Kidney (tissue), 14 donors: ENCODE measurements around the gene ARID1B. TPM values are rescaled to one million over a fixed set of nuclear protein-coding genes. Genes with fewer than 3 reads are reported as not detected.

Experiments used
- DNase-seq, 5 donors: peaks; one replicate each; pipeline ENCODE4 v3.0.0-alpha.2; 2013 to 2020
- FAIRE-seq: peaks from 2 replicates; lab custom pipeline; 2012; peaks lifted over from hg19 to GRCh38; lab: Jason Lieb, UNC
- H3K27ac ChIP-seq, 2 donors: one replicate each; pipeline ENCODE4 v1.7.0; 2013; ENCODE audit warnings: low read depth in 2 of 2, low read length in 2 of 2, inconsistent platforms in 1 of 2
- H3K27me3 ChIP-seq: one replicate; pipeline ENCODE4 v1.7.1; 2013; ENCODE audit warnings: low read length, inconsistent platforms; ENCODE audit not compliant: control insufficient read depth, insufficient read depth
- H3K36me3 ChIP-seq, 3 donors: one replicate each; pipeline versions ENCODE4 v1.7.0 to v1.7.1; 2013; ENCODE audit warnings: low read length in 3 of 3, control low read depth in 1 of 3, inconsistent platforms in 1 of 3; ENCODE audit not compliant: insufficient read depth in 3 of 3, control insufficient read depth in 2 of 3
- H3K4me1 ChIP-seq, 3 donors: one replicate each; pipeline versions ENCODE4 v1.7.0 to v1.7.1; 2013; ENCODE audit warnings: low read length in 3 of 3, inconsistent platforms in 1 of 3, low read depth in 1 of 3; ENCODE audit not compliant: control insufficient read depth in 2 of 3, insufficient read depth in 2 of 3
- H3K4me3 ChIP-seq, 3 donors: one replicate each; pipeline versions ENCODE4 v1.7.0 to v1.8.1; 2013; ENCODE audit warnings: low read length in 3 of 3, control low read depth in 1 of 3, inconsistent platforms in 1 of 3
- H3K9ac ChIP-seq, 3 donors: one replicate each; pipeline versions ENCODE4 v1.7.0 to v1.7.1; 2013; ENCODE audit warnings: low read length in 3 of 3, control low read depth in 1 of 3, inconsistent platforms in 1 of 3
- H3K9me3 ChIP-seq, 3 donors: one replicate each; pipeline versions ENCODE4 v1.7.0 to v1.7.1; 2013; ENCODE audit warnings: low read length in 3 of 3, control low read depth in 1 of 3, inconsistent platforms in 1 of 3; ENCODE audit not compliant: control insufficient read depth in 2 of 3, insufficient read depth in 1 of 3
- CTCF ChIP-seq: IDR thresholded peaks from 3 replicates; pipeline ENCODE4 v1.5.1; 2012; ENCODE audit warnings: mild to moderate bottlenecking, moderate library complexity, borderline replicate concordance; ENCODE audit not compliant: insufficient read depth; ENCODE audit errors: extremely low read depth
- intact Hi-C: fragments of 100-400 bp; cut with DNase I; formaldehyde crosslinking; loops from one replicate; pipeline ENCODE4 v1.11.1; 2022
- polyA plus RNA-seq: library from polyadenylated mRNA; stranded (reverse); fragments of 350-450 nt; fragmentation: Illumina TruSeq; extraction: RNeasy Lipid Tissue Mini Kit (QIAGEN cat#74804); gene quantifications from one replicate; pipeline ENCODE4 v1.2.3, GENCODE V29; 2014; ENCODE audit warnings: low read depth, low replicate concordance; ENCODE audit not compliant: insufficient read depth
- total RNA-seq: library from RNA; stranded (reverse); fragmentation: NEBNext Ultra II Directional; extraction: Animal tissue kit (Norgen Biotek cat#: 25700); gene quantifications from one replicate; pipeline ENCODE4 v1.2.1, GENCODE V29; 2021
- donor health status: control.
- donor health status: control.
- donor health status: control.
- donor health status: control.
- donor health status: control.
- donor health status: DM: yes; HTN: yes; CAD: no.
- donor health status: Normal renal cell carcinoma (clear cell type).

ARID1B gene
- total and polyA plus RNA-seq, 2 donors from 2014 or later, result 16.4 to 110 TPM

- FAIRE-seq, result no peak
- H3K36me3 ChIP-seq, result no peaks in the 10 kb centered on the region
- intact Hi-C loops, result no loop called here
Measured at GRCh38 chr6:157029980-157030690, 253.0 kb downstream of the ARID1B start.

GRCh38 chr6:157030755-157031154 lies 253.6 kb downstream of the ARID1B start:
- Histone ChIP-seq H3K9me3 (no peaks in the 10 kb centered on the region), H3K4me3 (peak overlapping the region in 1 of 3 donors; percentile 21), H3K36me3 (no peaks in the 10 kb centered on the region), H3K9ac (no peak overlapping the region), H3K27me3 (no peaks in the 10 kb centered on the region), H3K4me1 (peaks cover 0 to 20% (median 8%) of the 10 kb centered on the region in 3 donors), H3K27ac (peak overlapping the region in 1 of 2 donors; percentile 38)
- TF ChIP-seq CTCF, result no peak
- peak in 4 of 5 donors; percentile 37 to 72 (median 50) for DNase-seq
- intact Hi-C loops, result no loop called here
- peak; percentile 91 for FAIRE-seq

More at GRCh38 chr6:157029980-157030690, 253.0 kb downstream of the ARID1B start:
- Histone ChIP-seq H3K27ac (peak overlapping the region; percentile 1 to 38), H3K9me3 (no peaks in the 10 kb centered on the region), H3K4me3 (peak overlapping the region in 1 of 3 donors; percentile 21), H3K4me1 (peaks cover 0 to 14% (median 8%) of the 10 kb centered on the region in 3 donors), H3K27me3 (no peaks in the 10 kb centered on the region), H3K9ac (no peak overlapping the region)
- TF ChIP-seq CTCF, result no peak
- DNase-seq, result no peak

- no peak for TF ChIP-seq CTCF
- intact Hi-C loops, result no loop called here
- no peak overlapping the region for H3K27ac ChIP-seq
- H3K4me1 ChIP-seq, result peaks cover 2 to 32% (median 16%) of the 10 kb centered on the region in 3 donors
- no peaks in the 10 kb centered on the region for H3K9me3 ChIP-seq
- H3K27me3 ChIP-seq, result no peaks in the 10 kb centered on the region
- FAIRE-seq (no peak), DNase-seq (no peak)
- peak overlapping the region in 2 of 3 donors; percentile 68 to 75 for H3K4me3 ChIP-seq
- H3K36me3 ChIP-seq, result no peaks in the 10 kb centered on the region
- H3K9ac ChIP-seq, result peak overlapping the region in 1 of 3 donors; percentile 64
Measured at GRCh38 chr6:157032923-157033322, 255.7 kb downstream of the ARID1B start.
